H9 (cell line): ENCODE data around the gene DEFB108B. TPM values are rescaled to one million over a fixed set of nuclear protein-coding genes. Genes with fewer than 3 reads are reported as not detected.
"Not testable (repeated sequence)": the region's sequence is repeated elsewhere in the genome, so short reads cannot be mapped to it uniquely, and the experiment has no call there.

Source experiments
- DNase-seq: peaks from one replicate; pipeline ENCODE4 v3.0.0-alpha.2; 2017
- H2AFZ ChIP-seq: one replicate; pipeline ENCODE4 v1.6.1; 2013; ENCODE audit warnings: mild to moderate bottlenecking, low read length, control low read depth, moderate library complexity
- H2AK5ac ChIP-seq: 2 replicates; pipeline ENCODE4 v1.6.1; 2013; ENCODE audit warnings: low read length, control low read depth, mixed read lengths; ENCODE audit not compliant: insufficient read length
- H2BK120ac ChIP-seq: one replicate; pipeline ENCODE4 v1.6.1; 2013; ENCODE audit warnings: low read depth, mild to moderate bottlenecking, low read length, control low read depth, inconsistent platforms; ENCODE audit not compliant: poor library complexity, severe bottlenecking
- H2BK12ac ChIP-seq: 2 replicates; pipeline ENCODE4 v1.6.1; 2013; ENCODE audit warnings: low read length, control low read depth, mixed read lengths, low read depth; ENCODE audit not compliant: insufficient read length
- H2BK15ac ChIP-seq: 2 replicates; pipeline ENCODE4 v1.6.1; 2013; ENCODE audit warnings: low read depth, low read length, control low read depth
- H2BK20ac ChIP-seq: one replicate; pipeline ENCODE4 v1.6.1; 2013; ENCODE audit warnings: low read depth, mild to moderate bottlenecking, low read length, control low read depth, inconsistent platforms; ENCODE audit not compliant: poor library complexity, severe bottlenecking
- H2BK5ac ChIP-seq: 2 replicates; pipeline ENCODE4 v1.6.1; 2013; ENCODE audit warnings: low read length, control low read depth, mixed read lengths; ENCODE audit not compliant: insufficient read length
- H3K14ac ChIP-seq: 2 replicates; pipeline ENCODE4 v1.6.1; 2013; ENCODE audit warnings: low read length, control low read depth; ENCODE audit not compliant: insufficient read depth
- H3K18ac ChIP-seq: 2 replicates; pipeline ENCODE4 v1.6.1; 2013; ENCODE audit warnings: low read depth, mild to moderate bottlenecking, mixed read lengths, low read length, control low read depth; ENCODE audit not compliant: insufficient read length
- H3K23ac ChIP-seq: 2 replicates; pipeline ENCODE4 v1.6.1; 2013; ENCODE audit warnings: low read length, control low read depth, mixed read lengths, low read depth; ENCODE audit not compliant: insufficient read length
- H3K23me2 ChIP-seq: 2 replicates; pipeline ENCODE4 v1.6.1; 2013; ENCODE audit warnings: low read depth, mild to moderate bottlenecking, mixed read lengths, low read length, control low read depth; ENCODE audit not compliant: insufficient read length, poor library complexity, severe bottlenecking
- H3K27ac ChIP-seq: 2 replicates; pipeline ENCODE4 v1.5.1; 2013; ENCODE audit warnings: low read length, control low read depth, mixed read lengths, low read depth; ENCODE audit not compliant: insufficient read length
- H3K27me3 ChIP-seq: 2 replicates; pipeline ENCODE4 v1.6.1; 2013; ENCODE audit warnings: low read length, control low read depth, inconsistent platforms; ENCODE audit not compliant: insufficient read depth
- H3K4ac ChIP-seq: 2 replicates; pipeline ENCODE4 v1.6.1; 2013; ENCODE audit warnings: low read depth, mild to moderate bottlenecking, control low read depth, inconsistent platforms, low read length, moderate library complexity
- H3K4me1 ChIP-seq: 2 replicates; pipeline ENCODE4 v1.6.1; 2013; ENCODE audit warnings: low read length, control low read depth, inconsistent platforms; ENCODE audit not compliant: insufficient read depth
- H3K4me2 ChIP-seq: 2 replicates; pipeline ENCODE4 v1.6.1; 2013; ENCODE audit warnings: low read length, control low read depth, mixed read lengths; ENCODE audit not compliant: insufficient read length, insufficient read depth
- H3K56ac ChIP-seq: 2 replicates; pipeline ENCODE4 v1.6.1; 2013; ENCODE audit warnings: low read depth, mild to moderate bottlenecking, mixed read lengths, low read length, control low read depth; ENCODE audit not compliant: insufficient read length
- H3K79me1 ChIP-seq: 2 replicates; pipeline ENCODE4 v1.6.1; 2013; ENCODE audit warnings: low read depth, mild to moderate bottlenecking, moderate library complexity, low read length, control low read depth, inconsistent platforms; ENCODE audit not compliant: insufficient read depth, poor library complexity, severe bottlenecking
- H3K79me2 ChIP-seq: 2 replicates; pipeline ENCODE4 v1.6.1; 2013; ENCODE audit warnings: low read length, control low read depth, inconsistent platforms; ENCODE audit not compliant: insufficient read depth
- H3K9ac ChIP-seq: 2 replicates; pipeline ENCODE4 v1.6.1; 2013; ENCODE audit warnings: low read length, control low read depth, mixed read lengths; ENCODE audit not compliant: insufficient read length; ENCODE audit errors: extremely low read depth
- H3K9me3 ChIP-seq: one replicate; pipeline ENCODE4 v1.6.1; 2013; ENCODE audit warnings: low read depth, low read length, inconsistent platforms; ENCODE audit not compliant: control insufficient read depth
- H3T11ph ChIP-seq: one replicate; pipeline ENCODE4 v1.6.1; 2013; ENCODE audit warnings: mild to moderate bottlenecking, low read length, control low read depth, inconsistent platforms
- H4K20me1 ChIP-seq: one replicate; pipeline ENCODE4 v1.6.1; 2013; ENCODE audit not compliant: control insufficient read depth, insufficient read length, insufficient read depth
- H4K5ac ChIP-seq: 2 replicates; pipeline ENCODE4 v1.6.1; 2013; ENCODE audit warnings: low read depth, mild to moderate bottlenecking, mixed read lengths, low read length, control low read depth; ENCODE audit not compliant: insufficient read length
- H4K8ac ChIP-seq: replicated peaks from 2 replicates; pipeline ENCODE4 v1.6.1; 2013; ENCODE audit warnings: low read length, control low read depth, mixed read lengths, low read depth; ENCODE audit not compliant: insufficient read length
- H4K91ac ChIP-seq: 2 replicates; pipeline ENCODE4 v1.6.1; 2013; ENCODE audit warnings: low read depth, mild to moderate bottlenecking, moderate library complexity, mixed read lengths, low read length, control low read depth; ENCODE audit not compliant: insufficient read length
- H3K27ac Mint-ChIP-seq, 3 experiments: 2 replicates in 2 of 3; 3 replicates in 1 of 3; pipeline ENCODE4 v1.8.0; 2020 to 2021; ENCODE audit warnings: mixed read lengths in 3 of 3, mild to moderate bottlenecking in 1 of 3, moderate library complexity in 1 of 3
- H3K27me3 Mint-ChIP-seq: 2 replicates; pipeline ENCODE4 v1.8.0; 2021; ENCODE audit warnings: low read depth, mild to moderate bottlenecking, moderate library complexity, mixed read lengths
- H3K36me3 Mint-ChIP-seq, 3 experiments: 2 replicates in 2 of 3; 3 replicates in 1 of 3; pipeline ENCODE4 v1.8.0; 2020 to 2021; ENCODE audit warnings: low read depth in 3 of 3, mixed read lengths in 3 of 3; ENCODE audit not compliant: insufficient read depth in 1 of 3
- H3K4me1 Mint-ChIP-seq, 2 experiments: 2 replicates each; pipeline ENCODE4 v1.8.0; 2020; ENCODE audit warnings: mixed read lengths in 2 of 2
- H3K4me3 Mint-ChIP-seq, 2 experiments: 2 replicates in 1 of 2; 3 replicates in 1 of 2; pipeline ENCODE4 v1.8.0; 2020 to 2021; ENCODE audit warnings: mild to moderate bottlenecking in 2 of 2, mixed read lengths in 2 of 2, moderate library complexity in 1 of 2
- H3K9me3 Mint-ChIP-seq, 2 experiments: 2 replicates in 1 of 2; 3 replicates in 1 of 2; pipeline ENCODE4 v1.8.0; 2020; ENCODE audit warnings: mild to moderate bottlenecking in 2 of 2, mixed read lengths in 2 of 2, moderate library complexity in 1 of 2
- WGBS: extraction: QIAGEN DNeasy Blood & Tissue Kit; methylation state at CpG from one replicate; pipeline ENCODE4 v1.1.7; 2013; ENCODE audit warnings: missing lambda C conversion rate, low lambda C conversion rate, mixed read lengths; ENCODE audit not compliant: insufficient read length; ENCODE audit errors: extremely low coverage; 5-methylcytosine and 5-hydroxymethylcytosine counted together
- total RNA-seq: library from RNA; stranded (reverse); gene quantifications from 2 replicates; pipeline ENCODE4 v1.2.1, GENCODE V29; 2021

DEFB108B gene
- total RNA-seq, 1 experiment from 2014 or later = not detected

GRCh38 chr11:71842720-71843119 is 9.7 kb downstream of the DEFB108B start:
- H3K27me3 ChIP-seq, H3K14ac ChIP-seq, H3T11ph ChIP-seq, H3K79me2 ChIP-seq, H3K9me3 ChIP-seq, H3K56ac ChIP-seq, H4K8ac ChIP-seq, H2AFZ ChIP-seq, H3K23ac ChIP-seq, H3K4ac ChIP-seq, H2BK12ac ChIP-seq, H3K4me1 ChIP-seq, H3K27me3 Mint-ChIP-seq, H3K36me3 Mint-ChIP-seq, H2AK5ac ChIP-seq, H3K23me2 ChIP-seq, H3K4me2 ChIP-seq, H2BK20ac ChIP-seq, H3K27ac ChIP-seq, H3K9me3 Mint-ChIP-seq, H3K79me1 ChIP-seq, H2BK15ac ChIP-seq, H2BK120ac ChIP-seq, H3K9ac ChIP-seq, H4K5ac ChIP-seq, H3K4me3 Mint-ChIP-seq, H2BK5ac ChIP-seq, H3K18ac ChIP-seq, H4K91ac ChIP-seq, H4K20me1 ChIP-seq: not testable (repeated sequence)
- Mint-ChIP-seq H3K27ac (peak overlapping the region in 1 of 3 experiments; percentile 15; a peak in 2 of 7 replicates), H3K4me1 (peaks cover 12 to 19% of the 10 kb centered on the region in 2 experiments)
- peak; percentile 27 for DNase-seq
- no CpG with 5 or more reads among the region's 6 CpGs for WGBS

DNA sequence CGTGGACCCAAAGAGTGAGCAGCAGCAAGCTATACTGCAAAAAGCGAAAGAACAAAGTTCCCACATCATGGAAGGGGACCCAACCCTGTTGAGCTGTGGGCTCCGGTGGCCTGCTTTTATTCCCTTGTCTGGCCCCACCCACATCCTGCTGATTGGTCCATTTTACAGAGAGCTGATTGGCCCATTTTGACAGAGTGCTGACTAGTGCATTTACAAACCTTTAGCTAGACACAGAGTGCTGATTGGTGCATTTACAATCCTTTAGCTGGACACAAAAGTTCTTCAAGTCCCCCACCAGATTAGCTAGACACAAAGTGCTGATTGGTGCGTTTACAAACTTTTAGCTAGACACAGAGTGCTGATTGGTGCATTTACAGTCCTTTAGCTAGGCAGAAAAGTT is 10.4 kb downstream of the DEFB108B start:
- H3K79me2 ChIP-seq, H4K8ac ChIP-seq, H3K9ac ChIP-seq, H3K27ac ChIP-seq, H2BK5ac ChIP-seq, DNase-seq, H3K4me2 ChIP-seq, H2BK12ac ChIP-seq, H2BK120ac ChIP-seq, H3K56ac ChIP-seq, H3K23ac ChIP-seq, H3K36me3 Mint-ChIP-seq, H2AK5ac ChIP-seq, H2BK15ac ChIP-seq, H4K5ac ChIP-seq, H3K27me3 Mint-ChIP-seq, H3K4ac ChIP-seq, H3K23me2 ChIP-seq, H3K4me1 ChIP-seq, H3K14ac ChIP-seq, H2AFZ ChIP-seq, H3K79me1 ChIP-seq, H3K18ac ChIP-seq, H3K4me3 Mint-ChIP-seq, H3K9me3 ChIP-seq, H4K91ac ChIP-seq, H3T11ph ChIP-seq, H4K20me1 ChIP-seq, H3K9me3 Mint-ChIP-seq, H2BK20ac ChIP-seq, H3K27me3 ChIP-seq: not testable (repeated sequence)
- peak overlapping the region in 1 of 3 experiments; percentile 15; a peak in 1 of 7 replicates for H3K27ac Mint-ChIP-seq
- no CpG with 5 or more reads among the region's 4 CpGs for WGBS
- H3K4me1 Mint-ChIP-seq = peaks cover 12 to 17% of the 10 kb centered on the region in 2 experiments
